Motor neuron (in vitro differentiated cells): ENCODE results near the gene TTC39C. TPM values are rescaled to one million over a fixed set of nuclear protein-coding genes. Genes with fewer than 3 reads are reported as not detected.

Source experiments
- ATAC-seq, 8 experiments: fragments of 200-7000 bp; cut with Tn5 transposase; replicated peaks in 6 of 8; 2 replicates each; pipeline ENCODE4 v1.8.0; 2021; ENCODE audit warnings: mild to moderate bottlenecking in 8 of 8, moderate library complexity in 8 of 8
- H3K27ac ChIP-seq, 2 donors: fragments of 250-450 bp; sonication (Bioruptor Pico); 2 replicates each; pipeline ENCODE4 v1.9.0; 2021; ENCODE audit warnings: antibody characterized with exemption in 2 of 2, mild to moderate bottlenecking in 2 of 2, moderate library complexity in 1 of 2
- H3K4me1 ChIP-seq, 2 donors: fragments of 250-450 bp; sonication (Bioruptor Pico); replicated peaks in 1 of 2; 2 replicates each; pipeline ENCODE4 v1.6.1; 2021; ENCODE audit warnings: antibody characterized with exemption in 2 of 2, mild to moderate bottlenecking in 2 of 2, moderate library complexity in 1 of 2
- H3K4me3 ChIP-seq, 5 donors: fragments of 250-450 bp; sonication (Bioruptor Pico); 2 replicates each; pipeline ENCODE4 v1.9.0; 2021; ENCODE audit warnings: antibody characterized with exemption in 5 of 5, mild to moderate bottlenecking in 5 of 5, moderate library complexity in 4 of 5
- WGBS, 10 experiments: fragments of 450-650 bp; shearing (Covaris generic); methylation state at CpG; one replicate each; pipeline ENCODE4 v1.0.0; 2022; 5-methylcytosine and 5-hydroxymethylcytosine counted together
- in situ Hi-C, 9 experiments: fragments of 400-800 bp; cut with MboI; loops; one replicate each; pipeline ENCODE4 v1.15.0; 2021; ENCODE audit warnings: low sequenced_read_pairs in 9 of 9, low pct_unique_long_range_greater_than_20kb in 2 of 9; ENCODE audit not compliant: unreplicated experiment in 9 of 9
- total RNA-seq, 8 experiments: library from RNA; unstranded; fragments of 300-600 nt; gene quantifications; 2 replicates each; pipeline versions ENCODE4 v1.2.3 to v1.2.4, GENCODE V29; 2022

The TTC39C gene
- total RNA-seq, 8 experiments from 2014 or later: 15.0 to 61.6 (median 22.3) TPM

GRCh38 chr18:23977719-23978483 lies 36.7 kb upstream of the TTC39C start:
- peak in 5 of 8 experiments; percentile 35 to 63 (median 46) for ATAC-seq
- in situ Hi-C loops: no loop called here
- no peak overlapping the region for H3K27ac ChIP-seq
- 43 to 100% (median 60%) methylated on average over 1 of the region's 1 CpG; no CpG with 5 or more reads in 5 of the 10 experiments for WGBS, 10 experiments
- H3K4me3 ChIP-seq: no peak overlapping the region
- H3K4me1 ChIP-seq: peaks cover 17 to 18% of the 10 kb centered on the region in 2 donors

- peak in 5 of 8 experiments; percentile 57 to 79 (median 72) for ATAC-seq
- 14 to 73% (median 48%) methylated on average over 1 to 7 of the region's 8 CpGs; no CpG with 5 or more reads in 3 of the 10 experiments for WGBS, 10 experiments
- no peak overlapping the region for H3K4me3 ChIP-seq
- H3K27ac ChIP-seq: no peak overlapping the region
- in situ Hi-C loops: no loop called here
- H3K4me1 ChIP-seq: peaks cover 17 to 20% of the 10 kb centered on the region in 2 donors
These were observed 33.1 kb upstream of the TTC39C start for GRCh38 chr18:23981369-23981980.

- peak in 6 of 8 experiments; percentile 83 to 92 (median 85) for ATAC-seq
- in situ Hi-C loops: no loop called here
These were observed 32.1 kb upstream of the TTC39C start for GRCh38 chr18:23982155-23983079.

DNA sequence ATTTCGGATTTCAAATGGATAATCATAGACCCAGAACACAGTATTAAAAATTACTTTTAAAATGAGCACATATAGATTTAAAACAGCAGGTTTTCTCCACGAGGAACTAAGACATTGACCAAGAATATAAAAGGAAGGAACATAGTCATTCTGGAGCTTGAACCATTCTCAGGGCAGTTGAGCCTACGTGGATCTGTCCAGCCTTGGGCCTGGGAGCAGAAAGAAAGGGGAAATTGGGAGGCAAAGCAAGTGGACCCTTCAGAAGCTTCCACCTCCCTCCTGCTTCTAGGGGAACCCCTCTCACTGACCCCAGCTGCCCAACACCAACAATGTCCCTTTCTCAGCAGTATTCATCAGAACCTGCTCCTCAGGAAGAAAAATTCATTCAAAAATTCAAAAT lies 31.4 kb upstream of the TTC39C start:
- Histone ChIP-seq H3K4me3 (no peak overlapping the region), H3K4me1 (peaks cover 17 to 20% of the 10 kb centered on the region in 2 donors), H3K27ac (no peak overlapping the region)
- no peak for ATAC-seq
- 28 to 100% (median 89%) methylated on average over 1 to 3 of the region's 3 CpGs; no CpG with 5 or more reads in 1 of the 10 experiments for whole genome bisulfite sequencing, 10 experiments
- in situ Hi-C loops: no loop called here

More at GRCh38 chr18:23982155-23983079, 32.1 kb upstream of the TTC39C start:
- 44 to 90% (median 74%) methylated on average over 1 to 12 of the region's 17 CpGs; no CpG with 5 or more reads in 2 of the 10 experiments for WGBS, 10 experiments
- no peak overlapping the region for H3K27ac ChIP-seq
- no peak overlapping the region for H3K4me3 ChIP-seq
- peaks cover 17 to 20% of the 10 kb centered on the region in 2 donors for H3K4me1 ChIP-seq

- peaks cover 10 to 13% of the 10 kb centered on the region in 2 donors for H3K4me1 ChIP-seq
- no peak overlapping the region for H3K4me3 ChIP-seq
- in situ Hi-C loops: no loop called here
- no peak overlapping the region for H3K27ac ChIP-seq
- no peak for ATAC-seq
These were observed 27.8 kb upstream of the TTC39C start for GRCh38 chr18:23986600-23987359.

DNA sequence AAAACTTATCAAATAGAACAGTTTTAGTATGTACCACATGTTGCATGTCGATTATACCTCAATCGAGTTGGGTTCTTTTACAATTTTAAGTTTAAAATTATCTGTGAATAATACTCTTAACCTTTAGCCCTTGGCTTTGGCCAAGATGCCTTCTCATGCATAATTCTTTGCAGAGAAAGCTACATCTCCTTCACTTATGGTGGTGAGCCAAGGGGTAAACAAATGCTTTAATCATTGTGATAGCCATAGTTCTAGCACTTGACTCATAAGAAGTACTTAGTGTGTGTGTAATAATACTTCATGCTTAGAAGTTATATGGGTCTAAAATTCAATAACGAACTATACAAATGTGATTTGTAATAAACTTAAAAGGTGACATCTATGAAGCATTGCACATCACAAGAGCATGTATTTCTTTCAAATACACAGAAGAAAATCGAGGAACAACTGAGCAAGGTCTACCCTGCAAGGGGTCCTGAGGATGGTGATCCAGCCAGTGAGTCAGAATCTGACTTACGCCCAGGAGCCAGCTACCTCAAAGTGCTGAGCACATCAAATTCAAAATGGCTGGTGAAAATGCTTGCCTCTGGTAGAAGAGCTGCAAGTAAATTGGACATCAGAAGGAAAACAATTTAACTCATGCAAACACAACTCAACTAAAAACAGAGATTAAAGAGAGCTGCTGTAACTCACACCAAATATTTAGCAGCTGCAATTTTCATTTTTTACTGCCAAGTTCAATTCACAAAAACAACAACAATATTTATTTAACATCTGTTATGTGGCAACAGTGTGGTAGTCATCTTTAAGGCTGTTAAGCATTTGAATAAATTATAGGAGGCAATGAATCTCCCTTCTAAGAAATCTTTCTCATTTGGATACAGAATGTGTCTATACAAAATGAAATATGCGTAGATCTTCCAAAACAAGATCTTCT lies 23.8 kb upstream of the TTC39C start:
- H3K27ac ChIP-seq: no peak overlapping the region
- H3K4me1 ChIP-seq: peaks cover 5 to 12% of the 10 kb centered on the region in 2 donors
- in situ Hi-C loops: no loop called here
- ATAC-seq: peak in 2 of 8 experiments; percentile 19 to 28
- 26 to 90% (median 66%) methylated on average over 1 to 6 of the region's 6 CpGs for WGBS, 10 experiments
- no peak overlapping the region for H3K4me3 ChIP-seq

DNA sequence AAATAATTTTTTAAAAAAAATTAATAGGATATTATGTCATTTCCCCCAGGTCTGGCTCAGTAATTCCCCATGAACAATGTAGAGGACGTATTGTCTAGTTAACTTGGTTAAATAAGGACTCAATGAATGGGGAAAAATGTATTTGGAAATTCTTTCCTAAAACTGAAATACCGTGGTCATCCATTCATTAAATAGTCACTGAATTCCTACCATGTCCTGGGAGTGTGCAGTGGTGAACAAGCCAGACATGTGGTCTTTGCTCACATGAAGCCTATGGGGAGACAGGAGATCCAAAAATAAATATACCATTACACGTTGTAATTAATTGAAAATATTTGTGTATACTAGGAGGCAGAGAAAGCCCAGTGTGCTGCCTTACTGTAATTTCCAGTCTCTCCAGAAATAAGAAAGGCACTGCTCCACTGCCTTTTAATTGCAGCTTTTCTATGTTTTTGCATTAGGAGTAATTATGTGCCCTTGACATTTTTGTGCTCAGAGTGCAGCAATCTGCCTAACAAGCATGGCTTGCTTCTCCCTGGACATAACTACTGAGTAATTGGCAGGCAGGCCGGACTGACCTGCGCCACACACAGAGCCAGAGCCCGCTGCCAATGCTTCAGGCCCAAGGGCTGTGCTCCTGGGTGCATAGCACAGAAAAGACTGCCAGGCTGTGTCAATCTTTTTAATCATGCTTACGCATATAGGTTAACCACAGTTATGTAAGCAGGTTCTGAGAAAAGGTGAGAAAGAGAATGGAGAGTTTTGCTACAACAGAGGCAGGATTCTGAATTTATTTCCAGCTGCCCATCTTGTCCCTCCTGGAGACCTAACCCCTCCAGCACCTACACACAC lies 22.2 kb upstream of the TTC39C start:
- Histone ChIP-seq H3K4me3 (no peak overlapping the region), H3K4me1 (peaks cover 5 to 12% of the 10 kb centered on the region in 2 donors), H3K27ac (no peak overlapping the region)
- in situ Hi-C loops: no loop called here
- WGBS, 10 experiments: 50 to 100% (median 84%) methylated on average over 1 to 7 of the region's 7 CpGs
- ATAC-seq: peak in 2 of 8 experiments; percentile 36 to 56

DNA sequence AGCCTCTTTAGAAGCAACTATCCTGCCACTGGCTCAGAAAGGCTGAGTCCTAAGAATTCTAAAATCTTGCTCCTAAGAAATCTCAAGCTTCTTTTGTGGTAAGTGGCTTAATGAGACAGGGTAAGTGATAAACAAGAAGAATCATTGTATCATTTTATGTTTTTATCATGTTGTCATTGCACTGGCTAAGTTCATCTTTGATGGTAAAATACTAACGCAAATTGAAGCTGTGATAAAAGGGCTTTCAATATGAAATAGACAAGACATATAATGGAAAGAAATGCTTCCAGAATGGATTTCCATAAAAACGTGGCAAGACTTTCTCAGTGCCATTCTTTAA lies 21.6 kb upstream of the TTC39C start:
- Histone ChIP-seq H3K4me1 (peaks cover 5 to 12% of the 10 kb centered on the region in 2 donors), H3K27ac (no peak overlapping the region), H3K4me3 (no peak overlapping the region)
- in situ Hi-C loops: no loop called here
- ATAC-seq: no peak
- 39 to 81% (median 65%) methylated on average over 1 to 2 of the region's 2 CpGs; no CpG with 5 or more reads in 2 of the 10 experiments for WGBS, 10 experiments

DNA sequence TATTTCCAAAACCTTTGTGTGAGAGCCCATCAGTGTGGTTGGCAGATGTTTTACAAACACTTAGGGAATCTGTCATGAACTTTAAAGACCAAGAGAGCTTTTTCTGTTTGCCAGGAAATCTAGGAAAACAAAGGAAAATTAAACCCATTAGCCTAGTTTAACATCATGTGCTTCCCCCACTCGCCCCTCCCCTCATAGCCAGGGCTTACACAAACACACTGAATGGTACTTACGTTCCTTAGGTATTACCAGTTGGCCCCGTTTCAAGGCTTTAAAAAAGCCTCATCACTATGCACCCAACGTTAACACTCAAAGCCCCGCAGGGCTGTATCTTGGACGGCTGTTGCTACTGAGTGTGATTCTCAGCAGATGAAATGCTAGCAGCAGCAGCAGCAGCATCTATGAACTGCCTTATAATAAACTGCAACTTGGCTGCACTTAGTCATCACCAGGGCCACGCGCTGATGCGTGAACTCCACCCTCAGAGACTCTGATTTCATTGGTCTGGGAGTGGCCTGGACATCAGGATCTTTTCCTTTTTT lies 20.1 kb upstream of the TTC39C start:
- WGBS, 10 experiments: 0 to 63% (median 33%) methylated on average over 1 to 7 of the region's 9 CpGs; no CpG with 5 or more reads in 2 of the 10 experiments

GRCh38 chr18:23995180-23995579 lies 19.4 kb upstream of the TTC39C start:
- ATAC-seq: no peak
- no peak overlapping the region for H3K4me3 ChIP-seq
- WGBS, 10 experiments: 83 to 100% (median 99%) methylated on average over 1 to 8 of the region's 13 CpGs
- in situ Hi-C loops: no loop called here
- H3K27ac ChIP-seq: no peak overlapping the region
- H3K4me1 ChIP-seq: peaks cover 5 to 12% of the 10 kb centered on the region in 2 donors

More for the DNA sequence above, 20.1 kb upstream of the TTC39C start:
- peak overlapping the region in 2 of 5 donors; percentile 6 to 18 for H3K4me3 ChIP-seq
- peak overlapping the region in 1 of 2 donors; percentile 57 for H3K27ac ChIP-seq
- in situ Hi-C loops: no loop called here
- peaks cover 5 to 12% of the 10 kb centered on the region in 2 donors for H3K4me1 ChIP-seq
- ATAC-seq: peak; percentile 93 to 98 (median 96)
